ENCODE results near the gene TMEM80.

- TF ChIP-seq, protein P1, sequence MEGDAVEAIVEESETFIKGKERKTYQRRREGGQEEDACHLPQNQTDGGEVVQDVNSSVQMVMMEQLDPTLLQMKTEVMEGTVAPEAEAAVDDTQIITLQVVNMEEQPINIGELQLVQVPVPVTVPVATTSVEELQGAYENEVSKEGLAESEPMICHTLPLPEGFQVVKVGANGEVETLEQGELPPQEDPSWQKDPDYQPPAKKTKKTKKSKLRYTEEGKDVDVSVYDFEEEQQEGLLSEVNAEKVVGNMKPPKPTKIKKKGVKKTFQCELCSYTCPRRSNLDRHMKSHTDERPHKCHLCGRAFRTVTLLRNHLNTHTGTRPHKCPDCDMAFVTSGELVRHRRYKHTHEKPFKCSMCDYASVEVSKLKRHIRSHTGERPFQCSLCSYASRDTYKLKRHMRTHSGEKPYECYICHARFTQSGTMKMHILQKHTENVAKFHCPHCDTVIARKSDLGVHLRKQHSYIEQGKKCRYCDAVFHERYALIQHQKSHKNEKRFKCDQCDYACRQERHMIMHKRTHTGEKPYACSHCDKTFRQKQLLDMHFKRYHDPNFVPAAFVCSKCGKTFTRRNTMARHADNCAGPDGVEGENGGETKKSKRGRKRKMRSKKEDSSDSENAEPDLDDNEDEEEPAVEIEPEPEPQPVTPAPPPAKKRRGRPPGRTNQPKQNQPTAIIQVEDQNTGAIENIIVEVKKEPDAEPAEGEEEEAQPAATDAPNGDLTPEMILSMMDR (IDR thresholded peaks at IDR 0.05), result no peak
- TF ChIP-seq POLR2A (IDR thresholded peaks at IDR 0.05), result no peak
These were observed 33.4 kb downstream of the TMEM80 start for GRCh38 chr11:728901-729491.
